Activated naive CD8-positive, alpha-beta T cell treated with anti-CD3 and anti-CD28 coated beads, Interleukin-2, amount 50 U/mL, for 24 hours (primary cell): Measurements from ENCODE around the gene GSC2.

Experiments used
- ATAC-seq: fragments of 150-1000 bp; cut with Tn5 transposase; one replicate; pipeline ENCODE4 v1.10.0; 2021
- DNase-seq: peaks from one replicate; pipeline ENCODE4 v3.0.0; 2021
- H3K27ac Mint-ChIP-seq: one replicate; pipeline ENCODE4 v1.8.0; 2021; ENCODE audit warnings: mild to moderate bottlenecking, mixed read lengths
- H3K27me3 Mint-ChIP-seq: one replicate; pipeline ENCODE4 v1.8.0; 2021; ENCODE audit warnings: mixed read lengths
- H3K36me3 Mint-ChIP-seq: one replicate; pipeline ENCODE4 v1.8.0; 2021; ENCODE audit warnings: low read depth, mixed read lengths
- H3K4me1 Mint-ChIP-seq: one replicate; pipeline ENCODE4 v1.8.0; 2021; ENCODE audit warnings: mixed read lengths
- H3K4me3 Mint-ChIP-seq: one replicate; pipeline ENCODE4 v1.8.0; 2021; ENCODE audit warnings: mild to moderate bottlenecking, moderate library complexity, mixed read lengths
- H3K9me3 Mint-ChIP-seq: one replicate; pipeline ENCODE4 v1.8.0; 2021; ENCODE audit warnings: mixed read lengths

The GSC2 gene

DNA sequence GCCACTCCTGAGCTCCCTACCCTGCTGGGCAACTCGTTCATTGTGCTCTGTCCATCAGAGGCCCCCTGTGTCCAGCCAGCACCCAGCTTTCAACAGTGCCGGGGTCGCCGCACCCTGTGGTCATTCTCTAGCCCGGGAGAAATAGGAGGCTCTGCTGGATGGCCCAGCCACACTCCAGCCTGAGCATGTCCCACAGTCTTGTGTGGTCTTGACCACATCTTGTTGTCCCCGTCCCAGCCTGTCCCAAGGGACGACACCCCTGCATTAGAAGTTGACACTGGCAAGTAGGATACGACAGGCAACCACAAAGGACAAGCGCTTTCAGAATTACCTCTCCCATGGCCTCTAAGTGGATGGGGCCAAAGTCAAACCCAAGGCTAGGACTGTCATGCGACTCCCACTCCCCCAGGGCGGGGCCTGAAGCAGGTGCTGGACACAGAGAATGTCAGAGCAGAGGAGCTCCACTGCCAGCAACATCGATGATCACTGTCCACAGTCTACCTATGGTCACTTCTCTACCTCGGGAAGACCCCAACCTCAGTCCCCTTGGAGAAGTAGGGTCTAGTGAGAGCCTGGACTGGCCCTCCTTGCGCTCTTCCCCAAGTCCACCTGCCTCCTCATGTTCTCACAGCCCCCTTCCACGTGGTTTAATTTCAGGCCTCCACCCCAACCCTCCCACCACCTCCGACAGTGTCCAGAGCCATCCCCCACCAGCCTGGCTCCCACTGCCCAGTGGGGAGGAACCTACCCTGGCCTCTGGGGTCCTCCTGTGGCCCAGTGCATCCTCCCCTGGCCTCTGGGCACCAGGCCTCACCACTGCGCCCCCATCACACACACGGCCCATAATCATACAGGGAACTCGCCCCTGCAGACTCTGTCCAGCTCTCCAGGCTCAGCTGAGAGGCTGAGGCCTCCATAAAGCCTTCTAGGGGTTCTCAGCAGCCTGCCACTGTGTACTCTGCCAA, 23.5 kb downstream of the GSC2 start:
- Mint-ChIP-seq H3K36me3 (peaks cover 3% of the 10 kb centered on the region), H3K4me3 (no peak overlapping the region), H3K27me3 (no peaks in the 10 kb centered on the region), H3K4me1 (peaks cover 11% of the 10 kb centered on the region), H3K9me3 (no peaks in the 10 kb centered on the region), H3K27ac (no peak overlapping the region)
- ATAC-seq (no peak), DNase-seq (no peak)

DNA sequence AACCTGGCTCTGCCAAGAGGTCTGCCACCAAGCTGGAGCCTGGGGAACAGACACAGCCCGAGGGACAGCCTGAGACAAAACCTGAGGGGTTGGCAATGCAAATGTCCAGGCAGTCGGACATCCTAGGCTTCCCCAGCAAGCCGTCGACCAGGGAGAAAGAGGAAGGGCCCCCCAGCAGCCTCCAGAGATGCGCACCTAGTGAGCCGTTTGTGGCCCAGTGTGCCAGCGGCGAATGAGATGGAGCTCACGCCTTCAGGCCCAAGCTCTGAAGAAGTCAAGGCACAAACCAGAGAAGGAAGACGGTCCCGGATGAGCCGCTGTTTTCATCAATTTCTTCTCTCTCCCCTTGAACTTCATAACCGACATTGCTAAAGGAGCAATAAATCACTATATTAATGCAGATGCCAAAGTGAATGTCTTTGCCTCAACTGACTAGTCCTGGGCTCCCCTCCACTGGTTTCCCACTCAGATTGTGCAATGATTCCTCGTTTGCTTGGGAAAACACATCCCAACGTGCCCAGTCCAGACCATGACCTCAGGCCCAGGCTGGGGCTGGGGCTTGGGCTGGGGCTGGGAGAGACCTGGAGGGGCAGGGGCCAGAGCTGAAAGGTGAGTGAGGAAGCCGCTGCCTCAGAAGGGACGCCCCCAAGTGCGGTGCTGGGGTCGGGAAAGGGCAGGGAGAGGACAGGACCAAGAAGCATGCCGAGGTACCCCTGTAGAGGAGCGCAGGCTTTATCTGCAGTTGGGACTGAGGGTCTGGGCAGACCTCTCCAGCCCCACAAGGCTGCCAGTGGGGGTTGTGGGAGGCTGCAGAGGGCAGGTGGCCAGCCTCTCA, 24.4 kb downstream of the GSC2 start:
- Mint-ChIP-seq H3K36me3 (peaks cover 2% of the 10 kb centered on the region), H3K4me3 (no peak overlapping the region), H3K4me1 (peaks cover 19% of the 10 kb centered on the region), H3K9me3 (no peaks in the 10 kb centered on the region), H3K27me3 (no peaks in the 10 kb centered on the region), H3K27ac (no peak overlapping the region)
- ATAC-seq: no peak
- DNase-seq: no peak

GRCh38 chr22:19125011-19125410, 25.1 kb downstream of the GSC2 start:
- Mint-ChIP-seq H3K4me1 (peaks cover 26% of the 10 kb centered on the region), H3K4me3 (no peak overlapping the region), H3K27me3 (no peaks in the 10 kb centered on the region), H3K36me3 (peaks cover 2% of the 10 kb centered on the region), H3K9me3 (no peaks in the 10 kb centered on the region), H3K27ac (no peak overlapping the region)
- DNase-seq (no peak), ATAC-seq (no peak)

- Mint-ChIP-seq H3K4me1 (peaks cover 33% of the 10 kb centered on the region), H3K4me3 (no peak overlapping the region), H3K27ac (no peak overlapping the region), H3K36me3 (peaks cover 2% of the 10 kb centered on the region), H3K9me3 (no peaks in the 10 kb centered on the region), H3K27me3 (no peaks in the 10 kb centered on the region)
- DNase-seq (no peak), ATAC-seq (no peak)
These were observed 25.7 kb downstream of the GSC2 start for GRCh38 chr22:19124377-19124776.

- ATAC-seq (no peak), DNase-seq (no peak)
- Mint-ChIP-seq H3K27me3 (no peaks in the 10 kb centered on the region), H3K27ac (no peak overlapping the region), H3K9me3 (no peaks in the 10 kb centered on the region), H3K36me3 (peaks cover 2% of the 10 kb centered on the region), H3K4me3 (no peak overlapping the region), H3K4me1 (peaks cover 37% of the 10 kb centered on the region)
These were observed 26.2 kb downstream of the GSC2 start for GRCh38 chr22:19123936-19124335.

DNA sequence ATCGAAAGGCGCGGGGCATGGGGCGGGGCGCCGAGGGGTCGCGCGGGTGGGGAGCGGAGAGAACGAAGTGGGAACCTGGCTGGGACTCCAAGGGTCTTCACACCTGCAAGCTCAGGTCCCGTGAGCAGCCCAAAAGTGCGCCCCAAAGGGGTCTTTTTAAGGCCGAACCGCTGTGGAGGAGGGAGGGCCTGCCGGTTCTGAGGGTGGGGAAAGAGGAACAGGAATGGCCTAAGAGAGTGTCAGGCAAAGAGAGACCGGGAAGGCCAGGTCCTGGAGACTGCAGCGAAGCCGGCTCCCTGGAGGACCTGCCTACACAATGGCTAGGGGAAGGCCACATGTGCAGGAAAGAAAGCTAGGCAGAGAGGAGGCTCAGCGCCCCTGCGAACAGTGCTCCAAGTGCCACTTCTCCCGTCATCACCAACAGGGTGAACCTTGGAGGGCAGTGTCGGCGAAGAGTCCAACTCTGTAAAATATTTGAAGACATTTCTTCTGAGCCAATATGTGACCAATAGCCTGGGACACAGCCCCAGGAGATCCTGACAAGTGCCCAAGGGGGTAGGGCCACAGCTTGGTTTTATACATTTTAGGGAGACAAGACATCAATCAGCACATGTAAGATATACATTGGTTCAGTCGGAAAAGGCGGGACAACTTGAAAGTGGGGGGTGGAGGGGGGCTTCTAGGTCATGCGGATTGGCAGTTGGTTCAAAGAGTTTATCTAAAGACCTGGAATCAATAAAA, 27.2 kb downstream of the GSC2 start:
- H3K4me1 Mint-ChIP-seq: peaks cover 47% of the 10 kb centered on the region
- no peak for ATAC-seq
- peak overlapping the region; percentile 18 for H3K27ac Mint-ChIP-seq
- no peak for DNase-seq
- no peaks in the 10 kb centered on the region for H3K9me3 Mint-ChIP-seq
- H3K4me3 Mint-ChIP-seq: peak overlapping the region; percentile 79
- peaks cover 2% of the 10 kb centered on the region for H3K36me3 Mint-ChIP-seq
- H3K27me3 Mint-ChIP-seq: no peaks in the 10 kb centered on the region

- Mint-ChIP-seq H3K4me1 (peaks cover 54% of the 10 kb centered on the region), H3K4me3 (peak within 1 kb of the TSS; percentile 93)
These were observed 27.8 kb downstream of the GSC2 start, which contains the start of gene DGCR2 for GRCh38 chr22:19122143-19122751. Gene DGCR2 (minus strand): TSS chr22:19122412. CDS start chr22:19122206, 206 bp downstream.

DNA sequence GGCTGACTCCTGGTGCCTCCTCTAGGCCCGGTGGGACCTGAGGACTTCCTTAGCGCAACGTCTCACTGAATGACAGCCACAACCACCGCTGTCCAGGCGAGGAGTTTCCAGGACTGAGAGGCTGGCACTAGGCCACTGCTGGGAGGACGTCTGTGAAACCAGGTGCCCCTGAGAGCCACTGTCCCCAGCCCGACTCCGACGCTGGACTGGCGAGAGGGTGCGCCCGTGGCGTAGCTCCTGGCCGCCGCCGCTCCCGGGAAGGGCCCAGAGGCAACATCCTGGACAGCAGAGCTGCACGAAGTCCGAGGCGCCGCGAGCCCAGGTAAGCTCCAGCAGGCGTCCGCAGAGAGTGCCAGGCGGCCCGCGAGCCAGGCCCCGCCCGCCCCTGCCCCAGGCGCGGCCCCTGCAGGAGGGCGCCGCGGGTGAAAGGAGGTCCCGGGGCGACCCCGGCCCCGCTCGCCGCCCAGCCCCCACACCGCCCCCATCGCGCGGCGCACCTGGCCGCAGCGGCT, 28.4 kb downstream of the GSC2 start:
- DNase-seq (peak; percentile 42), ATAC-seq (peak; percentile 6)
- peak overlapping the region; percentile 78 for H3K27ac Mint-ChIP-seq
- H3K27me3 Mint-ChIP-seq: no peaks in the 10 kb centered on the region
- peak overlapping the region; percentile 93 for H3K4me3 Mint-ChIP-seq
- no peaks in the 10 kb centered on the region for H3K9me3 Mint-ChIP-seq
- H3K36me3 Mint-ChIP-seq: peaks cover 2% of the 10 kb centered on the region
- H3K4me1 Mint-ChIP-seq: peaks cover 59% of the 10 kb centered on the region

More at GRCh38 chr22:19122143-19122751, 27.8 kb downstream of the GSC2 start, which contains the start of gene DGCR2:
- H3K27me3 Mint-ChIP-seq: no peaks in the 10 kb centered on the region
- DNase-seq: peak; percentile 98
- no peaks in the 10 kb centered on the region for H3K9me3 Mint-ChIP-seq
- peaks cover 2% of the 10 kb centered on the region for H3K36me3 Mint-ChIP-seq
- peak; percentile 98 for ATAC-seq
- H3K27ac Mint-ChIP-seq: peak within 1 kb of the TSS; percentile 78

- H3K4me1 Mint-ChIP-seq: peaks cover 65% of the 10 kb centered on the region
- peak overlapping the region; percentile 93 for H3K4me3 Mint-ChIP-seq
- DNase-seq: no peak
- ATAC-seq: peak; percentile 15
- no peaks in the 10 kb centered on the region for H3K9me3 Mint-ChIP-seq
- H3K27ac Mint-ChIP-seq: peak overlapping the region; percentile 78
- peaks cover 2% of the 10 kb centered on the region for H3K36me3 Mint-ChIP-seq
- no peaks in the 10 kb centered on the region for H3K27me3 Mint-ChIP-seq
These were observed 29.1 kb downstream of the GSC2 start for GRCh38 chr22:19120829-19121630.

- no peak for ATAC-seq
- no peak for DNase-seq
- no peaks in the 10 kb centered on the region for H3K9me3 Mint-ChIP-seq
- peak overlapping the region; percentile 26 for H3K4me3 Mint-ChIP-seq
- H3K27ac Mint-ChIP-seq: peak overlapping the region; percentile 60
- no peaks in the 10 kb centered on the region for H3K27me3 Mint-ChIP-seq
- H3K4me1 Mint-ChIP-seq: peaks cover 75% of the 10 kb centered on the region
- H3K36me3 Mint-ChIP-seq: peaks cover 2% of the 10 kb centered on the region
These were observed 30.1 kb downstream of the GSC2 start for GRCh38 chr22:19119949-19120348.

DNA sequence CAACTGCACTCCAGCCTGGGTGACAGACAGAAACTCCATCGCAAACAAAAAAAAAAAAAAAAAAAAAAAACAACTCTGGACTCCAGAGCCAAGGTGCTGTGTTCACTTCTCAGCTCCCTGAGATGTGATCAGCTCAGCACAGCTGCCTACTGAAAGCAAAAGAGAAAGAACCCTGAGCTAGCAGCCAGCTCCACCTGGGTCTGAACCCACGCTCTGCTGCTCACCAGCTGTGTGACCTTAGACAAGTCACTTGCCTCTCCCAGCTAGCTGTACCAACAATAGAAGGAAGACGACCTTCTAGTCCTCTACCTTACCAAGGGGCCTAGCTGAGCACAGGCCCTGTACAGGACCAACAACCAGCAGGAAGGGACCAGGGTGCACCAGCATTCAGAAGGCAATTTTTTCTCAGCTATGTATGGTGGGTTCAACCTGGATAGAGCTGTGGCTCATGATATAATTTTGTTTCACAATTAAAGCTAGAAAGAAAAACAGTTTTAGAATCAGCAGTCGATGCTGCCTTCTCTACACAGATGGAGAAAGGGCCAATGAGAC, 31.7 kb downstream of the GSC2 start:
- ATAC-seq: no peak
- no peaks in the 10 kb centered on the region for H3K9me3 Mint-ChIP-seq
- H3K4me1 Mint-ChIP-seq: peaks cover 79% of the 10 kb centered on the region
- no peak overlapping the region for H3K27ac Mint-ChIP-seq
- peaks cover 2% of the 10 kb centered on the region for H3K36me3 Mint-ChIP-seq
- DNase-seq: no peak
- no peaks in the 10 kb centered on the region for H3K27me3 Mint-ChIP-seq
- H3K4me3 Mint-ChIP-seq: no peak overlapping the region

GRCh38 chr22:19117111-19117512, 33.0 kb downstream of the GSC2 start:
- Mint-ChIP-seq H3K4me1 (peaks cover 76% of the 10 kb centered on the region), H3K36me3 (peaks cover 2% of the 10 kb centered on the region), H3K4me3 (no peak overlapping the region), H3K27ac (no peak overlapping the region), H3K9me3 (no peaks in the 10 kb centered on the region), H3K27me3 (no peaks in the 10 kb centered on the region)
- no peak for DNase-seq
- ATAC-seq: no peak

GRCh38 chr22:19115628-19116027, 34.5 kb downstream of the GSC2 start:
- Mint-ChIP-seq H3K27ac (no peak overlapping the region), H3K36me3 (no peaks in the 10 kb centered on the region), H3K4me3 (no peak overlapping the region), H3K4me1 (peaks cover 77% of the 10 kb centered on the region), H3K9me3 (no peaks in the 10 kb centered on the region), H3K27me3 (no peaks in the 10 kb centered on the region)
- ATAC-seq (no peak), DNase-seq (no peak)
